Stimulated activated CD8-positive, alpha-beta memory T cell treated with anti-CD3 and anti-CD28 coated beads, Interleukin-2, amount 100 ng/mL, for 1 hour (primary cell): ENCODE measurements around the gene FRMD4B.
"Not testable (repeated sequence)": the region's sequence is repeated elsewhere in the genome, so short reads cannot be mapped to it uniquely, and the experiment has no call there.

Experiments
- DNase-seq, 2 donors: peaks; one replicate each; pipeline ENCODE4 v3.0.0-alpha.2; 2020; ENCODE audit warnings: low read depth in 2 of 2

FRMD4B gene

DNA sequence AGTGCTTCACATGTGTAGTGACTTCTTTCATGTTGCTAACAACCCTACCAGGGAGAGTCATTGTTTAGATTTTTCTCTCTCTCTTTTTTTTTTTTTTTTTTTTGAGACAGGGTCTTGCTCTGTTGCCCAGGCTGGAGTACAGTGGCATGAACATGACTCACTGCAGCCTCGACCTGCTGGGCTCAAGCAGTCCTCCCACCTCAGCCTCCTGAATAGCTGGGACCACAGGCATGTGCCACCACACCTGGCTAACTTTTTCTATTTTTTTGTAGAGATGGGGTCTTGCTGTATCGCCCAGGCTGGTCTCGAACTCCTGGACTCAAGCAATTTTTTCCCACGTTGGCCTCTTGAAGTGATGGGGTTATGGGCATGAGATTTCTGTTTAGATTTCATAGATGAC lies 63.4 kb downstream of the FRMD4B start:
- DNase-seq: not testable (repeated sequence)

DNA sequence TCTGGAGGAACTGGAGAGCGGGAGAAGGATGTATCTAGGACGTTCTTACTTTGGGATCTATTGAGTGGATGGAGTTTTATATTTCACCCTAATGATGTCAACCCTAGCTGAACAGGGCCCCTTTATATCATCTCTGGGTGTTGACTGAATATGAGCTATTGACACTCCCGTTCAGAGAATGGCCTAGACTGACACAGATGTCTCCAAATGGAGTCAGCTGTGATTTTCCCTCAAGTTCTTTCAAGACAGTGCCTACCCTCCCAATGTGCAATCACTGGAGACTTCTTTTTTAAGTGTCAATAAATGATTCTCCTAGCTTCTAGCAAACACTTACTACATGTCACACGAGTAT lies 63.8 kb downstream of the FRMD4B start:
- DNase-seq: no peak

DNA sequence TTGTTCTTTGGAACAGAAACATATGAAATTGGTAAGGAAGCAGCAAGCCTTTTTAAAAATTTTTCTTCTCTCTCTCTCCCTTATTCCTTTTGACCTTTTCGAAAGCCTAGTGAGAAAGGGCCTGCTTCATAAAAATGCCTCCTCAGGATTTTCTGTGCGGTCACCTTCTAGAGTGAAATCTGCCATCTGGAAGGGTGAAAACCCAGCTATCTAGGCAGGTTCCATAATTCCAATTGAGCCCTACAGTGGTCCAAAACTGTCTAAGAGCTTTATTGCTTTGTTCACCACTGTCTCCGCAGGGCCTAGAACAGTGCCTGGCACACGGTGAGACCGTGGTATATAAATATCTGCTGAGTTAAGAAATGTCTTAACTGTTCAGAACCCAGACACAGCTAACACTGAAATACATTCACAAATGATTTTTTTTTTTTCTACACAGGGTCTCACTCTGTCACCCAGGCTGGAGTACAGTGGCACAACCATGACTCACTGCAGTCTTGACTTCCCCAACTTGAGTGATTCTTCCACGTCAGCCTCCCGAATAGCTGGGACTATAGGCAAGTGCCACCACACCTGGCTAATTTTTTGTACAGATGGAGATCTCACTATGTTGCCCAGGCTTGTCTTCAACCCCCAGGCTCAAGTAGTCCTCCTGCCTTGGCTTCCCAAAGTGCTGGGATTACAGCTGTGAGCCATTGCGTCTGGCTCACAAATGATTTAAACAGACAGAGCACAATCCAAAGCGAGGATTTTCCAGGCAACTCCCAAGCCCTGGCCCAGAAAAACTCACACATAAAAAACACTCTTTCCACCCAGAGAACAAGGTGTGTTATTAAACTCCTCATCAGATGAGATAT lies 64.4 kb downstream of the FRMD4B start:
- DNase-seq: no peak

DNA sequence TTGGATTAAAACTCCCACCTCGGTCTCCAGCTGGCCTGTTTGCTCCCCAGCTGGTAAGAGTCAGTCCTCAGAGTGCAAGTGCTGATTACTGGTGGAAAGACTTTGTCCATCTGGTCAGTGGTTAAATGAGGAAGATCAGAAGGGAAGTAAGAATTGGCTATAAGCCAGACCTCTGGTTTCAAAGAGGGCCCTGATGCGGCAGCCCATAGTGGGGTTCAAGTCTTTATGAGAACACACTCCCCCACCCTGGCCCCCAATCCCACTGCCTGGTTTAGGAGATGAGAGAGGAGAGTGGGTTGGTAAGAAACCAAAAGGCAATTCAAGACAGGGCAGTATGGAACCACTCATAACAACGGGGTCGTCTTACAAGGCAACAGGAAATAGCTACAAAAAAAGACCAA lies 65.0 kb downstream of the FRMD4B start:
- no peak for DNase-seq

DNA sequence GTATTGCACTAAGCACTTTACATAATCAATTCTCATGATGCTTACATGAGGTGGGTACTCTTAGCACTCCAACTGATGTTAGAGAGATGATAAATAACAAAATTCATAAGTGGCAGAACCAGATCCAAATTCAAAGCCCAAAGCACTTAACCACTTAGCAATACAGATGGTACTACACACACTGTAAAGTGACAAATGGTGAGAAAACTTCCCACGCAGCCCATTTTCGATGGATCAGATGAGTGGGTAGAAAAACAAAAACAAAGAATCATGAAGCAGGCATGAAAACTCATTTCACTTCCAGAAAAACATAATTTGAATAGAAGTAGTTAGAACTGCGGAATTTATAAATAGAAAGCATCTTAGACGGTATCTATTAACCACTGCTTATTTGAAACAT lies 66.2 kb downstream of the FRMD4B start:
- DNase-seq: no peak

DNA sequence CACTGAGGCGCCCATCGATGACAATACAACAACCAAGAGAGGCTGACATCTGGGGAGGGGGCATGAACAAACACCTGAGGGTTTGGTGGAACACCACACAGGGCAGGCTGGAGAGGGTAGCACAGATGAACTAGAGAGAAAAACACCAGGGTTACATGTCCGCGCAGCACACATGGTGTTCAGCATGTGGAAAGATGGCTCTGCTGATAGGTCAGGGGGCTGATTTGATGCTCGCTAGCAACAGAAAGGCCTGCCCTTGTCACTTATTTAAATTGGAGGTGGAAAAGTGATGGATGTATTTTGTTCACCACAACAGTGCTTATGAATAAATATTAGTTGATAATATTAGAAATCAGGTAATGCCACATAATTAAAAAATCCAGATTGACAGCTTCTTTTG lies 67.5 kb downstream of the FRMD4B start:
- DNase-seq: no peak

DNA sequence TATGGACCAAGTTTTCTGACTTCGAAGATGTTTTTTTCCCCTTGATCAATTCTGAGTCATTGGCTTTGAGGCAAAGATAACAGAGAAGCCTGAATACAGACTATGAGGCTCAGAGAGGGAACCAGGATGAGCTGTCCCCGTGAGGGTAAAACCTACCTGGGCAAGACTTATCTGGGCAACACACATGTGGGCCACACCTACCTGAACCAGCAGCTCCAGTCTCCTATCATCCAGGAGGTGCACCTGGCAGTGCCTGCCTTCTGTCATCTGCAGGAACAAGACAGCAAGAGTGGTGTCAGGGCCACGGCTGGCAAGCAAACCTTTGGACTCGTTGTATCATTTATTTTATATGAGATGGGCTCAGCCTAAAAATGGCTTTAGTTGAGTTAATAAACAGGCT lies 72.6 kb downstream of the FRMD4B start:
- DNase-seq: no peak

DNA sequence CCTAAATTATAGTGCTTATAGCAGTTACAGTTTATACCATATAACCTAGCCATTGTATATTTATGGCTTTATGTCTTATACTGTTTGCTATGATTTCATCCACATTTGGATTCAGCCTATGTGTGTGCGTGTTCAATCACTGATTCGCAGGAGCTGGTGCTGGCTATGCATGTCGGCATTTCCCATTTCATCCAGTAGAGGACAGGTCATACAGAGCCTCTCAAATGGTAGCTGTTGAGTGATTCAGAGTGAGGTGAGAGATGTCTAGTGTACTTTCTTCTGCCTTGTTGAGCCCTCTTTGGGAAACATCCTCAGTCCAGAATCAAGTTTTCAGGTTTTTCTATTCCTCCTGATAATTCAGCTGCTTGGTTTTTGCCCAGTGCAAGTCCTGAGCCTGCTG lies 76.1 kb downstream of the FRMD4B start:
- DNase-seq: no peak

DNA sequence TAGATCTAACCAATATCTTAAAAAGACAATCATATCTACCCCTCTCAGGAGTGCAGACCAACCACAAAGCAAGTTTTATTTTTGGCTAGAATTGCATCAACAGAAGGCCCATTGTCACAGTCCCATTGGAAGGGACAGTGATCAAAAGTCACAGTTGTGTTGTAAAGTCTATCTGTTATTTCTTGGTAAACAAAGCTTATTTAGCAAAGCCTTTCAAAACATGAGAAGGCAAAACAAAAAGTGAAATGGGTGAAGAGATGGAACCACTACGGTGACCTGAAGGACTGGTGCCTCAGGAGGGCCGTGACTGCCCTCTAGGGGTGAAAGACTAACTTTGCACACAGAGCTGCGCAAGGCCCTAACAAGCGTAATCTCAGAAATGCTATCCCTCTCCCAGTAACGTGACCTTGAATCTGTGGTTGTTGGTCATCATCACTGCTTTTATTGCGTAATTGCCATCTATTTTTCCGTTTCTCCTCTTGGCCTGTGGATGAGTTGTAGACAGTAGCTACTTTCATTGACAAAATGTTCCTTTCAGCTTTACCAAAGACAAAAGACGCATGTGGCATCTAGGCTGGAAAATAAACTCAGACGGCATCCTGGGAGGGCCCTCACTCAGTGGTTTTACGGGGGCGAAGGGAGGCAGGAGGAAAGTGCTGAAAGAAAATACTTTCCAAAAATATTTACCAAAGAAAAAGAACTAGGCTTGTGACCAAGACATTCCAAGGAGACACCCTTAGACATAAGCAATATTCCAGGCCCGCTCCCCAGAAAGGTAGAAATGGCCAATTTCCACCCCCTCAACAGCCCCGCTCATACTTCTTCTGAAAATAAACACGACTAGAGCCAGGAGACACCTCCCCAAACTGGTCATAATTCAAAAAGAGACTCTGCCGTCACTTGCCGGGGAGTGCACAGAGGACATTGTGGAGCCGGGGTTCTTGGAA lies 79.4 kb downstream of the FRMD4B start:
- peak; percentile 38 to 43 for DNase-seq

DNA sequence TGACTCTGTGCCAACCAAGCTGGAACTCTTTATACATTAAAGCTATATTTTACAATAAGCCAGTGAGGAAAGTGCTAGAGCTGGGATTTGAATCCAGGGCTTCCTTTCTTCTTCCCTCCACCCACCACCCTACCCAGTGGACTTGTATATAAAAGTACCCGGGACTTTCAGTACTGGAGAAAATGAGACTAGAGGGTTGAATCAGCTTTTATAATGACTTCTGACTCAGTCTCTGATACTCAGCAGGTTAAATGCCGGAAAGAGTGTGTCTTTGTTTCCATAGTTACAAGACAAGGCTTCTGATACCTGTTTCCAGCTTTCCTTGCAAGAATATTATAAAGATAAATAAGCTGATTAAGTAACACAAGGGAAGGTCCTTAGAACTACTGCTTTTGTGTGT lies 80.9 kb downstream of the FRMD4B start:
- DNase-seq: no peak

DNA sequence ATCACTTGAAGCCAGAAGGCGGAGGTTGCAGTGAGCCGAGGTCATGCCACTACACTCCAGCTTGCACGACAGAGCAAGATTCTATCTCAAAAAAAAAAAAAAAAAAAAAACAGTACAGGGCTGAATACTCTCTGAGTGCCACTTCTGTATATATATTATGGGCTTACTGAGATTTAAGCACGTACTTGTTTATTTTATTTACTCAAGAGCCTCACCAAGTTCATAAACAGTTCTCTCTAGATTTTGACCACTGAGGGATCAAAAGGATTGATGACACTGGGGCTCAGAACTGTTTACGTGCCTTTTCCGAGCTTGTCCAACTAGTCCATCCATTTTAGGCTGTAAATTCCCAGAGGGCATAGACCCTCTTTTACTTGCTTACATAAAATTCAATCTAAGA lies 81.5 kb downstream of the FRMD4B start:
- no peak for DNase-seq

DNA sequence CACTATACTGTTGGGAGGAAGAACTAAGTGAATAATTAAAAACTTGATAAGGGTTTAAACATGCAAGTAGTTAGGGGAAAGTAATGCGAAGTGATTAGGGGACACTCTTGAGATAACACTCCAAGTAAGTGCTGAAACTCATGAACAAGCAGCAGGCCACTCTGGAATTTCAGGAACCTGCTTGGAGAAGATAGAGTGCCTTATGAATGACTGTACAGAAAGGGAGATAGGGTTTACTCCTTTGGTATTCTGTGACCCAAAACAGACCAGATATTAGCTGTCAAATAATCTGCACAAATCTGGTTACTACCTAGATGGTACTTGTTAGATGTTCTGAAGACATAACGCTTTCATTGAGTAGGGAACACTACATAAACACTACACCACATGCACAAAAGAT lies 85.6 kb downstream of the FRMD4B start:
- DNase-seq: no peak

DNA sequence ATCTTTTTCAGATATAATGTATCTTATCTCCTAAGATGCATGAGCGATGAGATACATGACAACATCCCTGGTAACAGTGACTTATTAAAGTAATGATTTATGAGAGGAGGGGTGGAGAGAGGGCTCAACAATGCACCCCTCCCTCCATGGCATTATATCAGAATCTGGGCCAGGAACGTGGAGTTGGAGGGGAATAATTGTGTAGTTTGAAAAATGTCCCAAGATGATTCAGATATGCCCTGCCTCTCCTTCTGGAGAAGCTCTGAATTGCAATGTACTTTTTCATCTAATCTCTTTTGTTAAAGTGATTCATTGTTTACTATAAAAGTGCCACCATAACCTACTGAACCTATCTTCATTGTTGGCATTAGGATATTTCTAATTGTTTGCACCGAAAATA lies 86.5 kb downstream of the FRMD4B start:
- no peak for DNase-seq

DNA sequence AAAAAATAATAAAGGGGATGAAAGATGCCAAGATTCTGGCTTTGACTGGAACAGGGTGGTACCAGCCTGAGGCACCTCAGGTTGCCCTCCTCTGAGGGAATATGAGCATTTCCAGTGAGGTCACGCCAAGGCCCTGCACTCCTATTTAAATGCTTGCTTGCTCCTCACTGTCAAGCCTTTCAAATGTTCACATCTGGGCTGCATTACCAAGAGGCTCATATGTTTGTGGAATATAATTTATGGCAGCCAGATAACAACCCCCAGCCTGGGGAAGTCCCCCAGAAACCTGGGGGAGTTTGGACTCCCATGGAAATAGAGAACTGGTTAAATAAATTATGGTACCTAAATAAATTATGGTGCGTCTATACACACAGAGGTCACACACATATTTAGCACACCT lies 88.4 kb downstream of the FRMD4B start:
- no peak for DNase-seq

DNA sequence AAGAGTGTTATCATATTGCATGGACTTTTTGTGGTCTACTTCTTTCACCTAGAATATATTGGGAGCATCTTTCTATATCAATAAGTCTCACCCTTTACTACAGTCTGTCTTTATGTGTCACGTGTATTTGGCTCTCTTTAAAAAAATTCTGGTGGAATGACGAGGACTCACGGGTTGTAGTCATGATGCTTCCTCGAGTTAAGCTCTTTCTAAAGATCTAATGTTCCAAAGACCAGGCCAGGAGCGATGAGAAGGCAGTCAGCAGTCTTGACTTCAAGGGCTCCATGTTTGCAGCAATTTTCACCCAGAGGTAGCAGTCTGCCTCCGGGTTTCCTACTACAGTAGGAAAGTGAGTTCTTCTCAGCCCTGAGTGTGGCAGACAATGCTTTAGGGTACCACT lies 88.9 kb downstream of the FRMD4B start:
- DNase-seq: no peak

DNA sequence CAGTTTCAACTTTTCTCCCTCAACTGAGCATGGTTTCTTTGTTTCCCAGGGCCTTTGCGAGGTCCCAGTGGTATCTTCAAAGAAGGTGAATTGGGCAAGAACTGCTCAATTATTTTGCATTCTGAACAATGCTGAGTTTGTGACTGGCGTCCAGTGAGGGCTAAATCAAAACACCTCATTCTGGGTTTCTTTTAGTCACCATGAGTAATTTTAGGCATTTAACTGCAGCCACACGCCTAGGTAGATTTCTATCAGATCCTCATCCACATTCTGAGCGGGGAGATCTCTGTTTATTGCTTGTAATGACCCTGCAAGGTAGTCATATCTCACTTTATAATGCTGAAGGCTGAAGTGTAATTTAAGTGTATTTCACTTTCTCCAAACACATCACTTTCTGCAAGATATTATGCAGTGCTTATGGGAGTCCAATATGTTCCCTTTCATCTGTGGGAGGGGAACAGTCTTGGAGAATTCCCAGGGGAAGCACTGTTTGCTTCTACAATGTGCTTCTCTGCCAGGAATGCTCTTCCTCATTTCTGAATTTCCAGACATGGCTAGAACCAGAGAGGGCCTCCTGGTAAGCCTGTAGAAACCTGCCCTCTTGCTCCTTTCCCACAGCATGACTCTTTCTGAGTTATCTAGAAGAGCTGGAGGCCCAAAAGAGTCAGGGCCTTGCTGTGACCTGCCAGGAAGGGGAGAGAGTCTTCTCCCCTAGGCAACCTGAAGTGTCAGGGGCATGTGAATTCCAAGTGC lies 91.7 kb downstream of the FRMD4B start:
- no peak for DNase-seq

DNA sequence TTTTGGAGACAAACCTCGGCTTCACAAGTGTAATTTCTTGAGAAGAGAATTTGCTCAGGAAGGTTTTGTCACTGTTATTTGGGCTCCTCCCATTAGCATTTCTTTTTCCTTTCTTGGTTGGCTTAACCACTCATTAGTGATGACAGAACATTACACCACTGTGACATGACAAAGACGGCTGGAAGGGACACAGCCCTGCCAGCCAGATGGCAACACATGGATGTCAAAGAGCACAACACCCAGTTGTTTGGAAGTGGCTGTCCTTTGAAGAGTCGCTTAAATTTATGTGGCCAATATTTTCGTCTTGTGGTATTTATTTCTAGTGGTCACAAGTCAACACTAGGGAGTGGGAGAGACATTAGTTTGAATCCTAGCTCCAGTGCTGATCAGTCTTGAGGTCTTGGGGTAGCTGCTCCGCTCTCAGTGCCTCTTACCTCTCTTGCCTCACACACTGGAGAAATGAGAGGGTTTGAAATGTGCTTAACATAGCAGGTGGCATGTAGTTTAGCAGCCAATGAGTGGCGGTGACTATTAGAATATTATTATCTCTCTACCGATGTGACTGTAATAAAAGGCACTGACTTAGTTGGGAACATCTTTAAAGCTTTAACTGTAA lies 92.8 kb downstream of the FRMD4B start:
- no peak for DNase-seq

DNA sequence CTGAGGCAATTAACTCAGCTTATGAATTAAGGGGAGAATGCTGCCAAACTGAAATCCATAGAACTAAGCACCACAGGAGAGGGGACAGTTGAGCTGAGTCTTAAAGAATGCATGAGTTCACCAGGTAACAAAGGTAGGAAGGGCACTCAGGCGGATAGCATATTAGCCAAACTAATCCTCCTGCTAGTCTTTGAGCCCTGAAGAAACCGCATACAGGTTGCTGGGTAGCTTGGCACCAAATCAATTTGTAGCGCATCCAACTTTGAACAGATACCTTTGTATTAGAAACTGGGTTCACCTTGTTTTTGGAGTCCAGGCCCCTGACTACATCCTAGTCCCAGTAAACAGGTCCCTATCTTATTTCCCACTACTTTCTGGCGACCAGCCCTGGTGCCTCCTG lies 93.7 kb downstream of the FRMD4B start:
- DNase-seq: no peak

DNA sequence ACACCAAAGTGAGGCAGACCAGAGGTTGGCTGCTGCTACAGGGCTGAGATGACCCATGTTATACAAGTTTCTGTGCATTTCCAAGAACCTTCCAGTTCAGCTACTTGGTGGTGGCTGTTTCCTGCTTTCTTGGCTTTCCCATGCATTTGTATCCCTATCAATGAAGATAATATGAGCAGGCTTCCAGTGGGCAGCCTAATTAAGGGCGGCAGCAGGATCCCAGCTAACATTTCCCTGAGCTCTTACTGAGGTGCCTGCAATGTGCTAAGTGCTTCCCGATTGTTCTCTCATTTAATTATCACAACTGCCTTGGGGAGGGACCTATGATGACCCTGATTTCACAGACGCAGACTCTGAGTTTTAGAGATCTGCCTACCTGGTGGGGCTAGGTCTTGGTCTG lies 95.5 kb downstream of the FRMD4B start:
- DNase-seq: no peak

DNA sequence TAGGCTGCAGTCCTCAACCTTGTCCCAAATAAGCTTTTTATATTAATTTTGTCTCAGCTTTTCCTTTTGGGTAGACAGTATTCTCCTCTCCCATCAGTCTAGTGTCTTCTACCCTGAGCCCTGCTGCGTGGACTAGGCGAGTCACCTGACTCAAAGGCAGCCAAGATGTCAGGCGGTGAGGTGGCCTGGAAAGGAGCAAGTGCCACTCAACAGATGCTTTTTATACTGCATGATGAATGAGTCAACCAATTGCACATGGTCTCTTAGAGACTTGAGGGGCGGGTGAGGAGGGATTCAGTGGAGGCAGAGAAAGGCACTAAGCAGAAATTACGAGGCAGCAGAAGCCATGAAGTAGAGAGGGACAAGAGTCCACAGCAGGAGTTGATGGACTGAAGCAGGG lies 95.9 kb downstream of the FRMD4B start:
- DNase-seq: no peak

DNA sequence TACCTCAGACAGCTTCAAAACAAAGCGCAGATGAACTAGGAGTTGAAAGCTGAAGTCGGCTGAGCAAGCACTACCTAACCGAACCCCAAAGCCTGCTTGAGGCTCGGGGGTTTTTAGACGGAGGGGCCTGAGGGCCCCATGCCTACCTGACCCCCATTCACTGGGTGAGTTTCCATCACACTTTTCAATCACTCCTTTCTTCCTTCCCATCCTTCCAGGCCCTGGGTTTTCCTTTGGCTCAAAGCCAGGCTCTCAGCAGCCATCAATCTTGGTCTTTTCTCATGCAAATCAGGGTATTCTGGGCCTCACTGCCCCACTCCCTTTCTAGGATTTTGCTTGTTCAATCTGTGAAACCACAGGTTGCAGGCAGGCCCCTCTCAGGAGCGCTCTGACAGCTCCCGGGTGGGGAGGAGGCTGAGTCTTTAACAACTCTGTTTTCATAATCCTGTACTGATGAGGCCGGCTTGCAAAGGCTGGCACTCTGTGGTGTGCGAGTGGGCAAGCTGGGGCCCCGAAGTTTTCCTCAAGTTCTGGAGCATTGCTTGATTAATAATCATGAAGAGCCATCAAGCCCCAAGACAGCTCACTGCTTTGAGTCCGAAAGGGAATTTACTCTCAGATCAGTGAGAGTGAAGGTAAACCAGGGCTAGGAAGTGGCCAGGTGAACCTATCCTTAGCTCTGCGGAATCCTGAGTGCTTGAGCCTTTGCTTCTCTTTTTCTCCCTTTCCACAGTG lies 97.6 kb downstream of the FRMD4B start:
- DNase-seq: no peak
